CD4-positive, alpha-beta T cell treated with Interleukin-15 for 4 hours (primary cell): ENCODE measurements around the gene TMEM95.
A peak's percentile ranks its signal among the peaks of the same experiment; 100 is the strongest.
"Not testable (repeated sequence)": the region's sequence is repeated elsewhere in the genome, so short reads cannot be mapped to it uniquely, and the experiment has no call there.

Source experiments
- DNase-seq: peaks from one replicate; pipeline ENCODE4 v3.0.0-alpha.2; 2020; ENCODE audit warnings: low spot score

The TMEM95 gene

DNA sequence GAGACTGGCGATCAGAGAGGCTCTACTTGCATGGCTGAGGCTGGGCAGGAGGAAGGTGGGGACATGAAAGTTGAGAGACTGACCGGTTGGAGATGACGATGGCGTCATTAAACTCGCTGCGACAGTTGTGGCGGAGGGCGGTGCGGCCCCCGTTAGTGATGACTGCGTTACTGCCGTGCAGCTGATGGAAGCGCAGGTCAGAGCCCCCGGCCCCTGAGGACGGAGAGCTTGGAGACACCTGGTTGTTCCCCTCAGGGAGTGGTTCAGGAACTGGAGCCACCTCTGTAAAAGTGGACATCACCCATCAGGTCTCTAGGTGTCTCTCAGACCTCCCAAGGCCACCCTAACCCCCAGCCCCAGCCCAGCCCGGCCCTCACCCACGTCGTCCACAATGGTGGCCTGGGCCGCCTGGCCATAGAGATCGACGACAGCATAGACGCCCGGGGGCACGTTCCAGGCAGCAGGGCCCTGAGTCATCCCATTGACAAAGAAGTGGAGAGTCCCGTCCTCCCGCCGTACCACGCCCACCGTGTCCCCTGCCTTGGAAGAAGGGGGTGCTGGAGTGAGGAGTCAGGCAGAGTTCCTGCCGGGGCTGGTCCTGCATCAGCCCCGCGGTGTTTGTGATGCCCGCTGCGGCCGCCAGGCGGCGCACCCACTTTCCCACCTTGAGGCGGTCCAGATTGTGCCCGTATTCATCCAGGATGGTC lies 31.1 kb upstream of the TMEM95 start:
- DNase-seq: peak; percentile 66

DNA sequence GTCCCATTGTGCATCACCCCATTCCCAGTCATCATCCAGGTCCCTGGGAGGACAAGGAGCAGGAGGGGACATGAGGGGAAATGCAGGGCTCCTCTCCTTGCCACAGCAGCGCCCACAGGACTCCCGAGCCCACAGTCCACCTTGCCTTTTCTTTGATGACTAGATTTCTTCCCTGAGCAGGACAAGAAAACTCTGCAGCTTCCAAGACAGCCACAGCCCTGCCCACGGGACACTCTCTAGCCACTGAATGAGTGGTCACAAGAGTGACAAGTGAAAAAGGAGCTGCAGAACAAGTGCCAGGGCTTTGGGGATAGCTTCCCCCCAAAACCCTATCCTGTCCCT lies 30.5 kb upstream of the TMEM95 start:
- no peak for DNase-seq

DNA sequence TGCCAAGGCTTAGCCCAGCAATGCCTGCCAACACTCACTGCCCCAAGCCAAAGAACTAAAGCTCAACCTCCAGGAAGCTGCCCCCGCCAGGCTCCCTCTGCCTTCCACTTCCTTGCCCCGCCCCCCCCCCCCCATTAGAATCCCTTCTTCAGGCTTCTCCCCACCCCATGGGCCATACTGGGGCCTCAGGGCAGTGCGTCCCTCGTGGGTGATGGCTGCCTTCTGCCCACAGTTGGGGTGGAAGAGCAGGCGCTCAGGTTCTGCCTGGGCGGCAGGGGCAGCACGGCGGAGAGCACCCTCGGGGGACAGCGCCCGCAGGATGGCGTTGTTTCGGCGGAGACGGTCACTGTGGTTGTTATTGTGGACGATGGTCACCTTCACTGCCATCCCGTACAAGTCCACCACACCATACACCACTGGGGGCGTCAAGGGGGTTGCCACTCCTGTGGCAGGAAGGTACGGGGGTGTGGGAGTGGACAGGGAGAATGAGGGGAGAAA lies 29.9 kb upstream of the TMEM95 start:
- DNase-seq: no peak

DNA sequence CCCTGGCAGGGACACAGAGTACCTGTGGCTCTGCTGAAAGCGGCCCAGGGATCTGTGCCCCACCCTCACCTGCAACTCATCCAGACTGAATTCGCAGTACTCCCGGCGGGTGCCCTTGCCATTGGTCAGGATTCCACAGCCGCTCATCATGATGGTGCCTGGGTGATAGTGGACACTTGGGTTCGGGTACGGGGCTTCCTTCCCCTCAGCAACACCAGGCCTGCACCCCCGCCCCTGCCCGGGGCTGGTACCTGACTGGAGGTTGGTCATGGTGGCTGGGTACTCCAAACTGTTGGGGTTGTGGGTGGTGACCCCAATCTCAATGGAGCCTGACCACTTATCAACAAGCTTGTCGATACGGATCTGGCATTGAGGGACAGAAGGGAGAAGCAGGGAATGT lies 28.8 kb upstream of the TMEM95 start:
- DNase-seq: no peak

DNA sequence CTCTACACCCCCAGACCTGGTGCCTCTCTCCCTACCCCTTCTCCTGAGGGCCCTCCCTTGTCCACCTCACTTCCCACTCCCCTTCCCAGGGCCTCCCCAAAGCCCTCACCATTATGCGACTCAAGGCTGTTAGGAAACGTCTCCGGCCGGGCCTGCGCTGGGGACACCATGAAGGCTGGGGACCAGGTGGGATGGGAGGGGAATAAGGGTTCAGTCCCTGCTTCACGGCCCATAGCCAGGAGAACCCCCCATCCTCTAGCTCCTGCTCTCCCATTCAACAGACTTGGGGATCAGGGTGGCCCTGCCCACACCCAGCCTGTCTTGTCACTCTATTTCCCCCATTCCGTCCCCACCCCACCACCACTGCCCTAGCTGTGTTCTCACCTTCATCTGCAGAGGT lies 27.9 kb upstream of the TMEM95 start:
- DNase-seq: no peak

DNA sequence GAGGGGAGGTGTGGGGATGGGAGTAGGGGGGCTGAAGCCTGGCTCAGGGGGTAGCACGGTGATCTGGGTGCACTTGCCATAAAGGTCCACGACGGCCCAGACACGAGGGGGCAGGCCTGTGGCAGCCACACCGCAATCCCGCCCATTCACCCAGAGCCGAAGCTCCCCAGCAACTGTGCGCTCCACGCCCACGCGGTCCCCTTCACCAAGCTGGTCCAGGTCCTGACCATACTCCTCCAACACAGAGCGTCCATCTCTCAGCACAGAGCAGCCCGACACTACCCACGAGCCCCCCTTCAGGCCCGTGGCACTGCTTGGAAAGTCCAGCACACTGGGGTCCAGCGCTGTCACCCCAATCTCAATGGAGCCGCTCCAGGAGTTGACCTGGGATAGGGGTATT lies 27.5 kb upstream of the TMEM95 start:
- no peak for DNase-seq

DNA sequence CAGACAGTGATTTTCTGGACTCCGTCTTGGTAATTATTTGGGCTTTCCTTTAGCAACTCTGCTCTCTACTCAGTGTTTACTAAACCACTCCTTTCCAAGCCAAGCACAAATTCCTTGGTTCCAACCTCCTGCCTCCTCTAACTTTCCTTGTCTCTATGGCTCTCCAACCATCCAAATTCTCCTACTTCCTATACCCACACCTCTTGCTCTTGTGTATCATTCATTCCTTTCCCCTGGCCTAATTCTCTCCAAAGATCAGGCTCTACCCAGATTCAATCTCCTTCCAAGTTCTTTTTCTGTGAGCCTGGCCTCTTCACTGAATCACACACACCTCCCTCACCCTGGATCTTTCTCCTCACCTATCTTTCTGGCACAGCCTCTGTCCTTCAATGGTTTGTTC lies 26.9 kb upstream of the TMEM95 start:
- DNase-seq: no peak

DNA sequence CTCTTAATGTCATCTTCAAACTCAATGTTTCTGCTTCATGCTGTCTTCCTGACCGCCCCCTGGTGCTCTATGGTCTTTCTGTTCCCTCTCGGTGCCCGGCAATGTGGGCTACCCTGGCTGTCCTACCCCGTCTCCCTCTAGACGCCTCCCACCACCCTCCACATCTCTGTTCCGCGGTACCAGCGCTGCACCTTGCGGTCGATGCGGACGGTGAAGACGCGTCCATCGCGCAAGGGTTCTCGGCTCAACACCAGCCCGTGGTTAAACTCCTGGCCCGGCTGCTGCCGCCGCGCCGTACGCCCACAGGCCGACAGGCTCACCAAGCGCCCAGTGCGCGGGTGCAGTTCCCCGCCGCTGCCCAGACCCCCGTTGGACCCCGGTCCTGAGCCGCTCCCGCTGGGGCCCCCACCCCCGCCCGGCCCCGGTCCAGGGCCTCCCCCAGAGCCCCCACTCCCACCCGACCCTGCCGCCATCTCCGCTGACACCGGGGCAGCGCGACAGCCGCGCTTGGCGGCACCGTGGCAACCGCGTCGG lies 26.0 kb upstream of the TMEM95 start, which contains the start of gene NEURL4:
TSS of gene NEURL4 (minus strand) at position 496 of the 534 bp plus-strand sequence. CDS start at position 473, 23 bp downstream.
- no peak for DNase-seq

DNA sequence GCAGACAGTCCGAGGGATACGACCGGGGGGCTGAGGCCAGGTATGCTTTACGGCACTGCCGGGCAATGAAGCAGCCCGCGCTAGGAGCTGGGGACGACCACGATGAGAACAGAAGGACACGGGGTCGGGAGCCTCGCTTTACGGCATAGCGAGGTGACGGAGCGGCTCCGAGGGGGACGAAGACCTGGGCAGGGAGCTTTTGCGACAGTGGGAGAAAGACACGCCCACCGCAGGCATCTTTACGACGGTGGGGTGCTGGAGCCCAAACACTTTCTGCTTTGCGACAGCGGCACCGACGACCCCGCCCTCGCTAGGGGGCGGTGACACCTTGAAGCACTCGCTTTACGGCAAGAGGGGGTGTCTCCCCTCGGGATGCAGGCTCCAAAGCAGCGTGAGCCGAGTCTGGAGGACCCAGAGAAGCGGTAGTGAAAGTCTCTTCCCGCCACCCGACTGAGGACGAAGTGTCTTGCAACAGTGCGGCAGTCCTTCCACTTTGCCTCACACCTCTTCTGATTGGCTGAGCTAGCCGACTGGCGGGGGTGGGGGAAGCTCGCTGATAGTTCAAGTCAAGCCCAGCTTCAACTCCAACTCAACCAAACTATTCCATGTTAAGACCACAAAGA lies 25.5 kb upstream of the TMEM95 start:
- peak; percentile 97 for DNase-seq

DNA sequence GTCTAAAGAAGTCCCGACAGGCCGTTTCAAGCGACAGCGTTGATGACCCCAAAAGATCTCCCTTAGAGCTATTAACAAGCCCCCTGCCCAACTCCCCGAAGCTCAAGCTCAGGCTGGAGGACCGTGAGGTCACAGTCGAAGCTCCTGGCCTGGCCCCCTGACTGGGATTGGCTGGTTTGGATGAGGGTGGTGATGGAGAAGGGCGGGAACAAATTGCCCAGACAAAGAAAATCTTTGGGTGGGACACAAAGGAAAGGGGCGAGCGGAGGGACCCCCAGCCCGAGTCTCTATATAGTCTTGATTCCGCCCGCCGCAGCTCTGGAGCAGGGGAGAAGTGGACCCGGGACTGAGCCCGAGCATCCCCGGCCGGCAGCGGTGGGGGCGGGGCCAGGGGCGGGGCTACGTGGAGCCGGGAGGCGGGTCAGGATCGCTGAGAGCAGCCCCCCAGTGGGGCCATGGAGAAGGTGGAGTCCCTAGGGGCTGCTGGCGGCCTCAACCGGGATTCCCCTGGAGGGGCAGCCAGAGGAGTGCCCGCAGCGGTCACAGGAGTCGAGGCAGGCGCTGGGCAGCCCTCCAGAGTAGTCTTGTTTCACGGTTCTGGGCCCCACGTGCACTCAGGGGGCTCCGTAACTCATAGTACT lies 24.8 kb upstream of the TMEM95 start:
- DNase-seq: peak; percentile 76

DNA sequence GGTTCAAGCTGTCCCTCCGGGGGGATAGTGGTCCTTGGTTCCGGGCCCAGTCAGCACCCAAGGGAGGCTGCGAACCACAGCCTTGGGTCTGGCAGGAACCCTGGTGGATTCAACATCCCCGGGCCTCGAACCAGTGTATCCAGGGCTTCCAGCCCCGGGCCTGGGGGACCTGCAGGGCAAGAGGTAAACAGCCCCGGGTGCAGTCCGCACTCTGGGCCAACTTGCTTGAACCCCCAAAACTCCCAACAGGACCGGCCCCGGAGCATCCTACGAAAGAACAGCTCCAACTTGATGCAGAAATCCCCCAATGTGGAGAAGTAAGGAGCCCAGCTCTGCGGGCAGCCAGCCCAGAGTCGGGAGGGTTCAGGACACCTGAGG lies 24.3 kb upstream of the TMEM95 start:
- no peak for DNase-seq

DNA sequence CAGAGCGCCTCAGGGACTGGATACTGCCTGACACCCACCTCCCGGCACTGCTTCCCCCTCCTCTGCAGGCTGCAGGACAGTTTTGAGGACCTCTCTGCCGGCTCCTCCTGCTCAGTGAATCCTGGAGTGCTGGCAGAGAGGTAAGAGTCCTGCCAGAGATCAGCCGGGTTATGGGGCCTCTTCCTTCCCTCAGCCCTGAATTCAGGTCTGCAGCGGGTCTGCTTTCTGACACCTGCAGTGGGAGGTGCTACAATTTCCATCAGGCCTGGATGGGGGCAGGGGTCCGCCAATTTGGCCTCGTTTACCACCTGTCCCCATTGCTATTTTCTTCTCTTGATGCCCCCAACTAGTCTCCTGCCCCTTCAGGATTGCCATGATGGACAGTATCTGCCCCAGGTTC lies 22.8 kb upstream of the TMEM95 start:
- no peak for DNase-seq

DNA sequence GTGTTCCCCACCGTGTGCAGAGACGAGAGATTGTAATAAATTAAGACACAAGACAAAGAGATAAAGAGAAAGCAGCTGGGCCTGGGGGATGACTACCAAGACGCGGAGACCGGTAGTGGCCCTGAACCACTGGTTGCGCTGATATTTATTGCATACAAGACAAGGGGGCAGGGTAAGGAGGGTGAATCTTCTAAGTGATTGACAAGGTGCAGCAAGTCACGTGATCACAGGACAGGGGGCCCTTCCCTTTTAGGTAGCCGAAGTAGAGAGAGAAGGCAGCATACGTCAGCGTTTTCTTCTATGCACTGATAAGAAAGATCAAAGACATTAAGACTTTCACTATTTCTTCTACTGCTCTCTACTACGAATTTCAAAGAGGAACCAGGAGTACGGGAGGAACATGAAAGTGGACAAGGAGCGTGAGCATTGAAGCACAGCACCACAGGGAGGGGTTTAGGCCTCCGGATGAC lies 22.3 kb upstream of the TMEM95 start:
- DNase-seq: peak; percentile 50

DNA sequence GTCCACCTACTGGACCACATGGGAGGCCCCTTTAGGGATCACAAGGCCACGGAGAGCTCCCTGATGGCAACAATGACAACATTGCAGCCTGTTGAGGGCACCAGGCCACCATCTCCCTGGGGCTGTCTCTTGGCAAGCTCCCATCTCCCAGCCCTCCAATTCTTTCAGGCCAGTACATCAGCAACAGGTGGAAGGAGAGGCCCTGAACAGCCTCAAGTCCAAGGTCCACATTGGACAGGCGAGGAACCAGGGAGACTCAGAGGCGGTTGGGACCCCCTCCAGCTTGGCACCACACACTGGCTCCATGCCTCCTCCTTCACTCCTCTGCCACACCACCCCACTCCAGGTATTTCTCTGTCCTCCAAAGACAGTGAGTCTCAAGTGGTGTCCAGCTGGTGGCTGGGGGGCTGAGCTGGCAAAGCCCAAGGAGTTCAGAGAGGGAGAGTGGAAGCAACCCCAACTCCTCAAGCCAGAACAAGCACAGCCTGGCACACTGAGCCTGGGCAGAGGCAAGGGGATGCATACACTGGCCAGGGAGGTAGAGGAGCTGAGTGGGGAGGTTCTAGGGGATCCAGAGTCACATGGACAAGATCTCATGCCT lies 19.9 kb upstream of the TMEM95 start:
- DNase-seq: no peak

DNA sequence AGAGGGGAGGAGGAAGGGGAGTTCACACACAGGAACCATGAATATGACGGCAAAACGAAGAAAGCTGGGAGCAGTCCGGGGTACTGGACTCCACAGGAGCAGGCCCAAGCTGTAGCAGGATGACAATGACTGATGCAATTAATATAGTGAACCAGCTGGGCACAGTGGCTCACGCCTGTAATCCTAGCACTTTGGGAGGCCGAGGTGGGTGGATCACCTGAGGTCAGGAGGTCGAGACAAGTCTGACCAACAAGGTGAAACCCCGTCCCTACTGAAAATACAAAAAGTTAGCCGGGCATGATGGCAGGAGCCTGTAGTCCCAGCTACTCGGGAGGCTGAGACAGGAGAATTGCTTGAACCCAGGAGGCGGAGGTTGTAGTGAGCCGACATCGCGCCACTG lies 19.2 kb upstream of the TMEM95 start:
- DNase-seq: not testable (repeated sequence)

DNA sequence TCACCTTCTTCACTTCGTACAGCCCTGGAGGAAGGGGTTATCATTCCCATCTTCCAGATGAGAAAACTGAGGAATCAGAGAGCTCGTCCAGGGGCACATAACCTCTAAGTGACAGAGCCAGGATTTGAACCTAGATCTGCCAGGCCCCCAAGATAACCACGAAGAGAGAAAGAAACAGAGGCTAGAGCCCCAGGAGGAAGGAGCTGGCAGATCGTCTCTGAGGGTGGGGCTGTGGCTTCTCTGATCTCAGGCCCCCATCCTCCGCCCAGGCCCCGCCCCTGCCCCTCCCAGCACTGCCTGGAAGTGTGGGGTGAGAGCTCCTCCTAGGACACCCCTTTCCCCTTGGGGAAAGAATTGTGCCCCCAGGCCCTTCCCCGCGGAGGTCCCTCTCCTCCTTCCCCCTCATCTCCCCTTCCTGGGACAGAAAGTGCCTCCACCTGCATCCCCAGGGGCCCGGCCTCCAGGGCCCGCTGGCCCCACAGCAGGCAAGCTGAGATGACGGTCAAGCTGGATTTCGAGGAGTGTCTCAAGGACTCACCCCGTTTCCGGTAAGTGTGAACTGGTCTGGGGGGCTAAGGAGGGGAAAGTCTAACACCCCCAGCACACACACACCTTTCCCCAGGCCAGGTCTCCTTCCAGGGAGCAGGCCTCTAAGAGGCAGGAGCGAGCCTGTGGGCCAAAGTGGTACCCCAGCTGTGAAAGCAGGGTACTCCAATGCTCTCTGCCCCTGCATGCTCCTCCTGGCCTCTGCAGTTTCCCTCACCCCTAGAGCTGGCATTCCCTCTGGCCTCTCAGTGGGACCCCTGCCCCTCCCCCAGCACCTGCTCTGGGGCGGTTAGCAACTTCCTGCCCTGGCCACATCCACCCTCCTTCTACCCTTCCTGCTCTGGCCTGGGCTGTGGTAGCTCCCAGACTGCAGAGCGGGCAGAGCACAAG lies 18.4 kb upstream of the TMEM95 start, which contains the start of gene ACAP1:
TSS of gene ACAP1 (plus strand) at position 290 of the 936 bp plus-strand sequence. CDS start at position 496, 206 bp downstream.
- DNase-seq: peak; percentile 87

DNA sequence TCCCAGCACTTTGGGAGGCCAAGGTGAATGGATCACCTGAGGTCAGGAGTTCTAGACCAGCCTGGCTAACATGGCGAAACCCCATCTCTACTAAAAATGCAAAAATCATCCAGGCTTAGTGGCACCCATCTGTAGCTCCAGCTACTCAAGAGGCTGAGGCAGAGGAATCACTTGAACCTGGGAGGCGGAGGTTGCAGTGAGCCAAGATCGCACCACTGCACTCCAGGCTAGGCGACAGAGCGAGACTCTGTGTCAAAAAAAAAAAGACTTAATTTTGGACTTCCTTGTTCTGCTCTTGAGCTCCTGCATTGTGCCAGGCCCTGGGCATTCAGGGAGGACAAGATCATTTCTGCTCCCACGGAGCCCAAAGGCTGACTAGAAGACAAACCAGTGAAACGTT lies 17.4 kb upstream of the TMEM95 start:
- not testable (repeated sequence) for DNase-seq

DNA sequence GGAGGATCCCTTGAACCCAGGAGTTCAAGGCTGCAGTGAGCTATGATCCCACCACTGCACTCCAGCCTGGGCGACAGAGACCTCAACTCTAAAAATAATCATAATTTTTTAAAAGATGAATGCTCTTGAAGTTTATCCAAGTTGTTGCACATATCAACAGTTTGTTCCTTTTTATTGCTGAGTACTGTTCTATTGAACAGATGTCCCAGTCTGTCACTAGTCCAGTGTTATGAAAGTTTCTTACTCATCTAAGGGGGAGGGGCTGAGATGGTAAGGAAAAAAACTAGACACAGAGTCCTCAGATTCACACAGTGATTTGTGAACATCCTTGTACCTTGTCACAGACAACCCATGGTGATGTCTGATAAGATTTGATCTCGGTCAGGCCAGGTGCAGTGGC lies 14.8 kb upstream of the TMEM95 start:
- no peak for DNase-seq

DNA sequence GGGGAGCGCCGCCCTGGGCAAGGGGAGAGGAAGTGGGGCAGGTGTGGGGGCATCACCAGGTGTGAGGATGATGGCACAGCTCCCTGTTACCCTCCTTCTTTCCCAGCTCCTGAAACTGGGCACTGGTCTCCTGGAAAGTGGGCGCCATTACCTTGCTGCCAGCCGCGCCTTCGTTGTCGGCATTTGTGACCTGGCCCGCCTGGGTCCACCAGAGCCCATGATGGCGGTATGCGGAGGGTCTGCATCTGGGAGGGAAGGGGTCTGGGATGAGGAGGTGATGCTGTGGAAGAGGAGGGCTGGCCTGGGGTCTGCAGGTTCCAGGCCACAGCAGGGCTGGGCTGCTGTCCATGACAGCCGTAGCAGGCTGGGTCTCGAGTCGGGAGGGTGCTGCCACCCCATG lies 13.1 kb upstream of the TMEM95 start:
- no peak for DNase-seq

DNA sequence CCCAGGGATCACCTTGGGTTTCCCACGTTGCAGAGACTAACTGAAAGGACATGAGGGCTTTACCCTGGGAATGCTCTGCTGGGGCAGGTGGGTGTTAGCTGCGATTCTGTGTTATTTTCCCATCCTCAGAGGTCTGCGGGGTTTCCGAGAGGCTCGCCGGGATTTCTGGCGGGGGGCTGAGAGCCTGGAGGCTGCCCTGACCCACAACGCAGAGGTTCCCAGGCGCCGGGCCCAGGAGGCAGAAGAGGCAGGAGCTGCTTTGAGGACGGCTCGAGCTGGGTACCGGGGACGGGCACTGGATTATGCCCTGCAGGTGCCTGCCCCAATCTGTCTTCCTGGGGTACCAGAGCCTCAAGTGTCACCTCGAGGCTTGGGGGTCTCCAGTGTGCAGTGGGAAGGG lies 11.7 kb upstream of the TMEM95 start:
- DNase-seq: no peak
